ENCODE measurements around the gene LRRC8B.

LRRC8B gene

DNA sequence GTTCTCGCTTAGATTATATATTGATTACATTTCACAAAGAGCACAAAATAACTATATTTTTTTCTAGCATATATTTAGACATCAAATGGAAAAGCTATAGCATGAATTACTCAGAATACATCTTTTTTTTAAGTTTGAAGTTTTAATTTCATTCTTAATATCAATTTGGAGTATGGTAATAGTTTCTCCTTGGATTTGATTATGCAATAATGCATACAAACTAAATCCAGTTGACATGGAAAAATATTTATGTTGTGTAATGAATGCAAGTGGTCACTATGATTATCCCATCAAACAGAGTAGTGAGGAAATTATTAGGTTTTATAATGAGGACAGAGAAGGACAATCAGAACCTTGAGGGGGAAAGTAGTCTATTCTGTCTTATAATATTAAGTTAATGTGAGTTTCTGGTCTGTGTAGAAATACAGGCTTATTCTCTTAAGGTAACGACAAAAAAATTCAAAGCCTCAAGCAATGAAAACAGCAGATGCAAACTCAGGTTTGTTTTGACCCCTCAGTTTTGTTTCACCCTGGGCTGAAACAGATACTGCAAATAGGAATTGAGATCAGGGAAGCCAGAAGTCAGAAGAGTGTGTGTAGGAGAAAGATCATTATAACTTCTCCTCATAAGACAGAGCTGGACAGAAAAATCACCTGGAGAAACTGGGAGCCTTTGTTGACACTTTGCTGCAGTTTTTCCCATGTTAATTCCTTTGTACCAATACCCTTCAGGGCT is 23.7 kb downstream of the LRRC8B start:
- DNase-seq, result no peak

DNA sequence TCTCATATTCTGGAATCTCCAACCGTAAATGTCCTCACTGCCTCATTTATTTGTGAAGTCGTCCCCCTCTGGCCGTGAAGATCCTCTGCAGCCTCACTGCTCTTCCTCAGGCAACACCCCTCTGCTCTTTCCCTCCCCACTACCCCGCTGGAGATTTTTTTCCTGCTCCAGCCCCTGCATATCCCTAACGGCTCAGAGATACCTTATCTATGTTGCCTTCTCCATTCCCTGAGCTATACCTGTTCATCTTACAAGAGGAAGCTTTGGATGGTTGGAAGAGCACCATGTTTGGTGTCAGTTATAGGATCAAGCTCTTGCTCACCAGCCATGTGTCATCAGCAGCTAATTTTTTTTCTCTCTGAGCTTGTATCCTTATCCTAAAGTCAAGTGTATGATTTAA is 26.4 kb downstream of the LRRC8B start:
- DNase-seq, result no peak

DNA sequence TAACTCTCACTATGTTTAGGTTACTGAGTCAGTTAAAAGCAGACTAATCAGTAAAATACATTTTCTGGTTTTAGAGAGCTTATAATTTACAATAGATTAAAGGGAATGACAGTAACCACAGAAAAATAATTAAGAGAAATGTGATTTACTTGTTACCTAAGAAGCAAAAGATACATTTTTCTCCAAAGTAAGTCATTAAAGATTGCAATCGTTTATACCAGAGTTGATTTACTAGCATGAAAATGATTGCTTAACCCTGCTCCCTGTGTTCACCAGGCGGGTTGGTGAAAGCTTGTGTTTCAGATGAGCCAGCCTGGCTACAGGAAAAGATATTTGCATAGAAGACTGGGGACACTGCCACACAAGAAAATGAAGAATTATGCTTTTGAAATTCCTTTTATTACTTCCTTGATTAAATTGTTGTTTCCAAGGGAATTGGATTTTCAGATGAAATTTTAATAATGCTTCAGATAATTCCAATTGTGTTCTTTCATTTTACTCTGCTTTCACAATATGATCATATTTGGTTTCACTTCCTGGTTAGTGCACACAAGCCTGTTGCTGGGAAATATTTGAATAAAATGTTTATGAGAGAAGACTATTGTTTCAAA is 27.9 kb downstream of the LRRC8B start:
- DNase-seq, result no peak

DNA sequence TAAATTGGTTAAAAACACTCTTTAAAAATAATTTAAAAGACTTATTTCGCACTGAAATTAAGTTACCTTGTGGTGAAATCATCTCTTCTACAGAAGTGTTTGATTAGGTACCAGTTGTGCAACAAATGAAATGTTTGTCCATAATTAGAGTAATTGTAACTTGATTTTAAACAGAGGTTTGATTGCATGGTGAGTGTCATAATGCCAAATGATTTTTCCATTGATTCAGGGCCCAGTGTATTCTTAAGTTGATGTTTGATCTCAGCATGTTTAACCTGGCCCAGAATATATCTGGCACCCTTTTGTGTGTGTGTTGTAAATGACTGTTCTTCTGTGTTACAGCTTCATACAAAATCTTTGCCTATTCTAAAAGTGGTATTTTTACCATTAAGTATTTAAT is 28.5 kb downstream of the LRRC8B start:
- no peak for DNase-seq

DNA sequence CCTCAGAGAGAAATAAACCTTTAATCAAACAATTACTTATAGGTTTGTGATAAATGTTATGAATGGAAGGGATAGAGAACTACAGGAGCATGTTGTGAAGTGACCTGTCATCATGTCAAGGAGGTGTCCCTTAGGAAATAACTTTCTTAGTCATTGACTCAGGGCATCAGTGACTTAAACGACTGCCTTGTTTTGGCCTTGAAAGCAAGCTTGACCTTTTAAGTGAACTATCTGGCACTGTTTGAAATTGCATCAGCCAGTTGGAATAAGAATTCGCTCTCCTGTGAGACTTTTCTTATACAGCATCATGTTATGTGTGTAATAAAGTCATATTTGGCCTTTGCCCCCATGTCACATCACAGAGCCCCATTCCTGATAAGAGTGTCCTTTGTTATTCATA is 30.9 kb downstream of the LRRC8B start:
- DNase-seq, result no peak

DNA sequence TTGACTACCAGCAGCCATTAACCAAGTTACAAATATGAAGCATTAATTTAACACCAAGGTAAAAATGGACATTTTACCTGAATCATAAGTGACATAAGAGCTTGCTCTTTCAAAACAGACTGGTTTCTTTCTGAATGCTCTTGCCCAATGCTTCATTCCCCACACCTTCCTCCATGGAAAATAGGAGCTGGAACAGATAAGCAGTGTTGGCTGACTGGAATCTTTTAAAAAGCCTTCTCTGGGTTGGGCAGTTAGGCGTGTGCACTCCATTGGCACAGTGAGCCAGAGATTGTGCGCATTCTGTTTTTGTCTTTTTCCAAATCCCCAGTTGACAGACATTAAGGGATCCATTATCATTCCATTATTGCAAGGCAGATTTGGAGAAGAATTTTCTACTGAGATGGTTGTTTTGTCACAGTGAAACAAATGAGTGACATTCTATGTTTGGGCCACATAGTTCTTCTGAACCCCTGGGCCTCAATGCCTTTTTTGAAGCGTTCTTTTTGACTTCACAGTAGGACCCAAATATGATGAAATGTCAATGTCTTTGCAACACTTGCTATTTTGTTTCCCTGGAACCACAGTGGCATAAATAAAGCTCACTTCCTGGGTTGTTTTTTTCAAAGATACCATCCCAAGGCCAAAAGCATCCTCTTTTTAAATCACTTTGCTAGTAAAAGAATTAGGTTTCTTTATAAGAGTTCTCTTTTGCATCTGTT is 32.3 kb downstream of the LRRC8B start:
- no peak for DNase-seq

GRCh38 chr1:89557445-89557825 is 32.8 kb downstream of the LRRC8B start:
- DNase-seq, result no peak

GRCh38 chr1:89557956-89558355 is 33.3 kb downstream of the LRRC8B start:
- no peak for DNase-seq

DNA sequence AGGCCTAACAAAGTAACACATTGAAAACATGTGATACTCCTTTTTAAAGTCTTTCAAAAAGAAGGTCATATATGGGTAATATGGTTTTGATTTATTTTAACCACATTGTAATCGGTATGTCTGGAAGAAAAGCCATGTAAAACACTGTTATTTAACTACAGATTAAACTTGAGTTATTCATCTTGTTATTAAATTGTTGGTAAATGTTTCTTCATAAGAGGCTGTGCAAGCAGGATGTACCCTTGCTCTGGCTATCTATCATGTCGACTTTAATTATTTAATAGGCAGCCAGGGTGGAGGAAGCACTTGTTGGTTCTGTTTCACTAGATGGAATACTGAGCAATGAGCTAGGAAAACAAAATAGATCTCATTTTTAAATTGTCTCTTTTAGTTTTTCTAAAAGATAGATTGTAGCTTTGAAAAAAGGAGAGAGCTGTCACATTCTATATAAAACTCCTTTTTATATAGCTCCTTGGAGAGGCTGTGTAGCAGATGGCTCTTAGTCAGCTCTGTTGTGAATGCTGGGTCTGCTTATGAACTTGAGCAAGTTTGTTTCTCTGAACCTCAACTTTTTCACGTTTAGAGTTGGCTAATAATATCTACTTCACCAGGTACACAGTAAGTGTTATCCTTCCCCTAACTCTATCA is 39.5 kb downstream of the LRRC8B start:
- DNase-seq, result no peak

DNA sequence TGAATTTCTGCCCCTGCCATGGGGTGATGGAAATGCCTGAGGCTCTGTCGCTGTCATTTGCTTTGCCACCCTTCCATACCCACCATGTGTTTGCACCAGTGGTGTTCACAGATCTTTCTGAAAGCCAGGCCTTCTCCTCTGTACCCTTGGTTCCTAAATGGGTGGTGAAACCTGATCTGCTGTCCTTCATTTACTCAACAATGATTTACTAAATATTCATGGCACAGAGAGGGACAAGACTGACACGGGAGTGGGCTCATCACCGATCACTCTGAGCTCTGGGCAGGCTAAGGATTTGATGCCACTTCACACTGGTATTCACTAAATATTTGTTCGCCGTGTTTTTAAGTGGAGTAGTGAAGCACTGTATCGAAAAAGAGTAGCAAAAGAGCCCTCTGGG is 40.9 kb downstream of the LRRC8B start:
- no peak for DNase-seq

- peak; percentile 30 for DNase-seq
Observed at GRCh38 chr1:89566761-89567174, 42.1 kb downstream of the LRRC8B start.

DNA sequence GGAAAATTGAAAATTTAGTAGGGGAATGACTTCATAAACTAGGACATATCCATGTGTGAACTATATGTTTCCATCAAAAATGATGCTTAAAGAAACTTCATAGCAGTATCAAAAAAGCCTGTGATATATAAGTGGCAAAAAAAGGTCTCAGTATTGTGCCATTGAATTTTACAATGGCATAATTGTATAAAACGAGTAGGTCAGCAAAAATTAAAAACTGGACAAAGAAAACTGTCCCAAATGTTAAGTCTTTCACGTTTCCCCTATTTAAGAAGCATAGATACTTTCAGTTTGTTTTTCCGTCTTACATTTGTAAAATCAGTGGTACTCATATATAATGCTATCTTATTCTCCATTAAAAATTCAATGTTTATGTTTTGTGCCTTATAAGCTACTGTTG is 43.2 kb downstream of the LRRC8B start:
- no peak for DNase-seq

GRCh38 chr1:89573410-89573809 is 48.8 kb downstream of the LRRC8B start:
- no peak for DNase-seq

DNA sequence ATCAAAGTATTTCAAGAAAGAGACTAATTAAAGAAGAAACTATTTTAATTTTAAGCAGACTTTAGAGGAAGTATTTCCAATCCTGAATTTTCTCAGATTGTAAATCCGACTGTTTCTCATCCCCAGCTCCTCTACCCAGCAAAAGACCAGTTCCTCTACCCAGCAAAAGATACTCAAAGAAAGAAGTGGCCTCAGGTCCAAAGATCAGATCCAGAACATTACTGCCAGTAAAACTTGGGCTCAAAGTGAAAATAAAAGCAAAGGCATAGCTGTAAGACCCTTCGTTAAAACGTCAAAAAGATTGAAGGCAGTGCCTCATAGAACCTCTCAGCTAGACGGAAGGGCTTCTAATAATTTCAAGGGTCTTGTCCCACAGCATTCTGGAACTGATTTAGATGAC is 50.0 kb downstream of the LRRC8B start:
- DNase-seq, result no peak

- DNase-seq, result no peak
Observed at GRCh38 chr1:89575207-89575606, 50.6 kb downstream of the LRRC8B start.

GRCh38 chr1:89576013-89576412 is 51.4 kb downstream of the LRRC8B start:
- DNase-seq, result no peak

GRCh38 chr1:89578151-89578550 is 53.5 kb downstream of the LRRC8B start:
- DNase-seq, result no peak

DNA sequence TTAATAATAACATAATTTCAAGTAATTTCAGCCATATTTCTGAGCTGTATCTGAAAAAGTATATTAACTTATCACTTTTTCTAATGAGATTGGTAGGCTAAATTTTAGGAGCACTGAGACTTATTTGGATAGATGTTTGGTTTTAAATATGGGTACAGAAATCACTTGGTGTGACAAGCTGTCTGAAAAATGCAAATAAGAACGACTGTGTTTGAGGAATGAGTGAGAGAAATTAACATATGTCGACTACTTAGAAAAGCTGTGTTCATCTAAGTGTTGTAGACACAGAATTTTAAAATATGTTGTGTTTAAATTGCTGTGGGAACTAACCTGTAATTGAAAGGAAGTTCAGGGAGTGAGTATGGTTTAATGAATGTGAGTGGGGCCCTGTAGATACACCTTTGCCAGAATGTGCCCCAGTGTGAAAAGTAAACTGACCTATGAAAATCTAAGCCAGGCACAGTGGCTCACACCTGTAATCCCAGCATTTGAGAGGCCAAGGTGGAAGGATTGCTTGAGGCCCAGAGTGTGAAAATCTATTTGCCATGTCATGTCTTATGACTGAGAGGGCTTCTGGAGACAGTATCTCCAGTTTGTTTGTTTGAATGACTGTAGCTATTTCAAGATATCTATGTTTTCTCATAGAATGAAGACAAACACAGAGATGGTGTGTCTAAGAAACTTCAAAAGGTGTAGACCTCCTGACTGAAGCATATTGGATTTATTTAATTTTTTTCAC is 54.5 kb downstream of the LRRC8B start:
- no peak for DNase-seq

GRCh38 chr1:89580036-89580435 is 55.4 kb downstream of the LRRC8B start:
- no peak for DNase-seq

DNA sequence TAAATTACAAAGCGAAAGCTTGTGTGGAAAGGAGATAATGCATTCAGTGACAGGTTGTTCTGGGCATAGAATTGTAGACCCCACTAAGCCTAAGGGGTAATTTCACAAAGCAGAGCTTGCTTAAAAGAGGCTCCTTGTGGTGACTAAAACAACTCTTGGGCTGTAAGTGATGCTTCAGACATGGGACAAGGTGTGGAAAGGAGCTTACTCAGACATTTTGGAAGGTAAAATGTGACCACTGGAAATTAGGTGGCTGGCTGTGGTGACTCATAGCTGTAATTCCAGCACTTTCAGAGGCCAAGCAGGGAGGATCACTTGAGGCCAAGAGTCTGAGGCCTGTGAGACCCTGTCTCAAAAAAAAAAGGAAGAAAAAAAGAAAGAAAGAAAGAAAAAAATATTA is 57.2 kb downstream of the LRRC8B start:
- DNase-seq, result no peak

DNA sequence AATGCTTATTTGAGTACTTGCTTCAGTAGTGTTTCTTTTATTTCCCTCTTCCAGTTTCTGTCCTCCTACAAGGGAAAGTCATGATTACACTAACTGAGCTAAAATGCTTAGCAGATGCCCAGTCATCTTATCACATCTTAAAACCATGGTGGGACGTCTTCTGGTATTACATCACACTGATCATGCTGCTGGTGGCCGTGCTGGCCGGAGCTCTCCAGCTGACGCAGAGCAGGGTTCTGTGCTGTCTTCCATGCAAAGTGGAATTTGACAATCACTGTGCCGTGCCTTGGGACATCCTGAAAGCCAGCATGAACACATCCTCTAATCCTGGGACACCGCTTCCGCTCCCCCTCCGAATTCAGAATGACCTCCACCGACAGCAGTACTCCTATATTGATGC is 57.9 kb downstream of the LRRC8B start:
- no peak for DNase-seq

- DNase-seq, result no peak
Observed at GRCh38 chr1:89584211-89584610, 59.6 kb downstream of the LRRC8B start.

- no peak for DNase-seq
Observed at GRCh38 chr1:89584781-89585180, 60.2 kb downstream of the LRRC8B start.
